GM11168 (cell line): Measurements from ENCODE around the gene ELAPOR1.

Experiments
- in situ Hi-C: fragments of 300-500 bp; cut with MboI; formaldehyde crosslinking; loops from one replicate; pipeline ENCODE4 v1.12.0; 2022; ENCODE audit warnings: low sequenced_read_pairs; ENCODE audit not compliant: unreplicated experiment

Gene ELAPOR1, protein sequence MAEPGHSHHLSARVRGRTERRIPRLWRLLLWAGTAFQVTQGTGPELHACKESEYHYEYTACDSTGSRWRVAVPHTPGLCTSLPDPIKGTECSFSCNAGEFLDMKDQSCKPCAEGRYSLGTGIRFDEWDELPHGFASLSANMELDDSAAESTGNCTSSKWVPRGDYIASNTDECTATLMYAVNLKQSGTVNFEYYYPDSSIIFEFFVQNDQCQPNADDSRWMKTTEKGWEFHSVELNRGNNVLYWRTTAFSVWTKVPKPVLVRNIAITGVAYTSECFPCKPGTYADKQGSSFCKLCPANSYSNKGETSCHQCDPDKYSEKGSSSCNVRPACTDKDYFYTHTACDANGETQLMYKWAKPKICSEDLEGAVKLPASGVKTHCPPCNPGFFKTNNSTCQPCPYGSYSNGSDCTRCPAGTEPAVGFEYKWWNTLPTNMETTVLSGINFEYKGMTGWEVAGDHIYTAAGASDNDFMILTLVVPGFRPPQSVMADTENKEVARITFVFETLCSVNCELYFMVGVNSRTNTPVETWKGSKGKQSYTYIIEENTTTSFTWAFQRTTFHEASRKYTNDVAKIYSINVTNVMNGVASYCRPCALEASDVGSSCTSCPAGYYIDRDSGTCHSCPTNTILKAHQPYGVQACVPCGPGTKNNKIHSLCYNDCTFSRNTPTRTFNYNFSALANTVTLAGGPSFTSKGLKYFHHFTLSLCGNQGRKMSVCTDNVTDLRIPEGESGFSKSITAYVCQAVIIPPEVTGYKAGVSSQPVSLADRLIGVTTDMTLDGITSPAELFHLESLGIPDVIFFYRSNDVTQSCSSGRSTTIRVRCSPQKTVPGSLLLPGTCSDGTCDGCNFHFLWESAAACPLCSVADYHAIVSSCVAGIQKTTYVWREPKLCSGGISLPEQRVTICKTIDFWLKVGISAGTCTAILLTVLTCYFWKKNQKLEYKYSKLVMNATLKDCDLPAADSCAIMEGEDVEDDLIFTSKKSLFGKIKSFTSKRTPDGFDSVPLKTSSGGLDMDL

DNA sequence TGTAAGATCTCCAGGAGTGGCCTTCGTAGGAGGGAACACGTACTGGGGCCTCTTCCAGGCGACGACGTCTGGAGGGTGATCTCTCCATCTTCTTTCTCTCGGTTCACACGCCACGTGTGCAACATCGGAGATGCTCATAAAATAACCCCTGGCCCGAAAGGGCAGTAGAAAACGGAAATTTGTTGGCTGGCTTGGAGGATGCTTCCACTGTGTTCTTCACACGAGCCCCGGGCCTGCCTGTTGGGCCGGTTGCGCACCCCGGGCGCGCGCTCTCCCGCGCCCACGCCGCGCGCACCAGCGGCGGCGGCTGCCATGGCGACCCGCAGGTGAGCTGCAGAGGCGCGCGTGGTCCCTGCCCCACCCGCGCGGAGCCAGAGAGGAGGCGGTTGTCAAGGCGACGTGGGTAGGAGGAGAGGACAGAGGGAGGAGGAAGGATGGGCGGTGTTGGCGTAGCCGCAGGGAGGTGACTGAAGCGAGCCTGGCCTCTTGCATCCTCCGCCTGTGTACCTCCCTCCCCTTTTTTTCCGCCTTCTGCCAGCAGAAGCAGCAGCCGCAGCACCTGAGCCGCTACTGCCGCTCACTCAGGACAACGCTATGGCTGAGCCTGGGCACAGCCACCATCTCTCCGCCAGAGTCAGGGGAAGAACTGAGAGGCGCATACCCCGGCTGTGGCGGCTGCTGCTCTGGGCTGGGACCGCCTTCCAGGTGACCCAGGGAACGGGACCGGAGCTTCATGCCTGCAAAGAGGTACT, at the start of gene ELAPOR1:
Gene ELAPOR1 (plus strand): TSS at position 526 of the 752 bp plus-strand sequence. CDS start 69 bp downstream, at position 595.
- in situ Hi-C loops, result no loop called here

DNA sequence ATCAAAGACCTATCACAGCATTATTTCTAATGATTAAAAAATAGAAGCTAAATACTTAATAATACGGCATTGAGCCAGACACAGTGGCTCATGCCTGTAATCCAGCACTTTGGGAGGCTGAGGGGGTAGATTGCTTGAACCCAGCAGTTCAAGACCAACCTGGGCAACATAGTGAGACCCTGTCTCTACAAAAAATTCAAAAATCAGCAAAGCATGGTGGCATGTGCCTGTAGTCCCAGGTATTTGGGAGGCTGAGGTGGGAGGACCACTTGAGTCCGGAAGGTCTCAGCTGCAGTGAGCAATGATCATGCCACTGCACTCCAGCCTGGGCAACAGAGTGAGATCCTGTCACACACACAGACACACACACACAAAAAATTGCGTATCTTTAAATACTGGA, 48.8 kb upstream of the ELAPOR1 start:
- in situ Hi-C loops, result no loop called here

DNA sequence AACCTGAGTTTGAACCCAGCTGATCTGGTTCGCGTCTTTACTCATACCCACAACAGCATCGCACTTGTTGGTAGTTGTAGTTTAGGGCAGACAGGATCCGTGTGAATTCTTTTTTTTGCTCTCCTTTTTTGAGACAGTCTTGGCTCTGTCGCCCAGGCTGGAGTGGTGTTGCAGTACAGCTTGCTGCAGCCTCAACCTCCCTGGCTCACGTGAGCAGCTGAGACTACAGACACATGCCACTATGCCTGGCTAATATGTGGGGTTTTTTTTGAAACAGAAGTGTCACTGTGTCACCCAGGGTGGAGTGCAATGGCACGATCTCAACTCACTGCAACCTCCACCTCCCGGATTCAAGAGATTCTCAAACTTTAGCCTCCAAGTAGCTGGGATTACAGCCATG, 46.0 kb upstream of the ELAPOR1 start:
- in situ Hi-C loops, result no loop called here

DNA sequence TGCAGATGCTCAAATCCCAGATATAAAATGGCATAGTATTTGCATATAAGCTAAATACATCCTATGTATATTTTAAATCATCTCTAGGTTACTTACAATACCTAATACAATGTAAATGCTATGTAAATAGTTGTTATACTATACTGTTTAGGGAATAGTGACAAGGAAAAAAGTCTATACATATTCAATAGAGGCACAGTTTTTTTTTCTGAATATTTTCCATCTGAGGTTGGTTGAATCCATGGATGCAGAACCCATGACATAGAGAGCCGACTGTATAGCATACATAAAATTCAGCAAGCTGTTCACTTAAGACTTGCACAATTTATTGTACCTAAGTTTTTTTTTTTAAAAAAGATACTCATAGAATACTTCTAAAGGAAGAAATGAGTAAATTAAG, 44.6 kb upstream of the ELAPOR1 start:
- in situ Hi-C loops, result no loop called here

DNA sequence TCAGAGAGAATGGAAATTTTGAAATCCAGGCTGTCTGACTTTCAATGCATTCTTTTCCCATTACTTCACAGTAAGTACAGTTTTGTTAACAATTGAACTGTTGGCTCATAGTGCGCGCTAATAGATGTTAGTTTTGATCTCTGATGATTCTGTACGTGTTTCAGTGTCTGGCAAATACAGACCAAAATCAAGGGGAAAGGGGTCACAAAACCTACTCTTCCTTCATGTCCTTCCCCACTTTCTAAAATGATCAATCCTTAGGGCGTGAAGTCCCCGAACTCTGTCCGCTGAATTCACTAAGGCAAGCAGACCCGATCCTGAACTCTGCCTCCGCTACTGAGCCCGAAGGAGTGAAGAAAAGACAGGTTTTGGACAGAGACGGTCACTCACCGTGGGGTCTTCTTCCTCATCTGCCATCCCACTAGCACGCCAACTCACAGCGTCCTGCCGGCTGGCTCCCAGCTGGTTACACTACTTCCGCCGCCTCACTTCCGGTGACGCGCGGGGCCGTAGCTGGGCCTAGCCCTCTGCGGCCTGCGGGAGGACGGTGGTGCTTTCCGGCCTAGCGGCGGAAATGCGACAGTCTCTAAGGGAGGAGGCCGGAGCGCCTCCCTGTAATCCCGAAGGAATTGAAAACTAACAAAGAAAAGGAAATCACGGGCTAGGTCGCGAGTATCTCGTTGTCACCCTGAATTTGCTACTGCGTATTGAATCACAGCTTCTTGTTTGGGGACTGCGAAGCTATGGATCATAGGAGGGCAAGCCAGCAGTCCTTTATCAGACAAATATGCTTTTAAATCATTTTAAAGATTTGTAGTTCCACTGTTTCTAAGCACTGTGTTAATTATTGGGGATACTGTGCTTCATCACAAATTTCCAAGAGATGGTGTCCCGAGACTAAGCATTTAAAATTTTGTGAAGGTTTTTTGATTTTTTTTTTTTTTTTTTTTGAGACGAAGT, 38.1 kb upstream of the ELAPOR1 start, which contains the start of gene TAF13:
Gene TAF13 (minus strand): TSS at position 473 of the 960 bp plus-strand sequence. CDS start 56 bp downstream, at position 417.
- in situ Hi-C loops, result no loop called here

DNA sequence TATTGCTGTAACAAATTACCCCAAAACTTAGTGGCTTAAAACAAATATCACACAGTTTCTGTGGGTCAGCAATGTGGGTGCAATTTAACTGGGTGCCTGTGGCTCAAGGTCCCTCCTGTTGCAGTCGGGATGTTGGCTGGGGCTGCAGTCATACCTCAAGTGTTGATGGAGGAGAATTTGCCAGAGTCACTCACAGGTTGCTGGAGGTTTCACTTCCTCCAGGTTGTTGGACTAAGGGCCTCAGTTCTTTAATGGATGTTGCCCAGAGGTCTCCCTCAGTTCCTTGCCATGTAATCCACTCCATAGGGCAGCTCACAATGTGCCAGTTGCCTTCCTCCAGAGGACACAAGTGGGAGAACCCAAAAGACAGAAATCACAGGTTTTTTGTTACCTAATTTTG, 35.6 kb upstream of the ELAPOR1 start:
- in situ Hi-C loops, result no loop called here

DNA sequence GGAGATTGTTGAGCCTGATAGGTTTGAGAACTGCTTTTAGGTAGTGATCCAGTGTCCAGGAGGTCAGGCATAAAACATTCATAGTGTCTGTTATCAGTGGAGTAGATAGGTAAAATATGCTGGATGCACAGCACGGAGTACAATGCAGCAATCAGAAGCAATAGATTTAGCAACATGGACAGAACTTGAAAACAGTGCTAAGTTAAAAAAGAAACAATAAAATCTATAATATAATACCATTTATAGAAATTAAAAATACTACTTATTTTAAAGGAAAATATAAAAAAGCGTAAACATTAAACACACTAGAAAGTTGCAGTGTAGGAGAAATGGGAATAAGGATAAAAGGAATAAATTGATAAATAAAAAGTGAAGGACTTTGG, 34.7 kb upstream of the ELAPOR1 start:
- in situ Hi-C loops, result no loop called here

DNA sequence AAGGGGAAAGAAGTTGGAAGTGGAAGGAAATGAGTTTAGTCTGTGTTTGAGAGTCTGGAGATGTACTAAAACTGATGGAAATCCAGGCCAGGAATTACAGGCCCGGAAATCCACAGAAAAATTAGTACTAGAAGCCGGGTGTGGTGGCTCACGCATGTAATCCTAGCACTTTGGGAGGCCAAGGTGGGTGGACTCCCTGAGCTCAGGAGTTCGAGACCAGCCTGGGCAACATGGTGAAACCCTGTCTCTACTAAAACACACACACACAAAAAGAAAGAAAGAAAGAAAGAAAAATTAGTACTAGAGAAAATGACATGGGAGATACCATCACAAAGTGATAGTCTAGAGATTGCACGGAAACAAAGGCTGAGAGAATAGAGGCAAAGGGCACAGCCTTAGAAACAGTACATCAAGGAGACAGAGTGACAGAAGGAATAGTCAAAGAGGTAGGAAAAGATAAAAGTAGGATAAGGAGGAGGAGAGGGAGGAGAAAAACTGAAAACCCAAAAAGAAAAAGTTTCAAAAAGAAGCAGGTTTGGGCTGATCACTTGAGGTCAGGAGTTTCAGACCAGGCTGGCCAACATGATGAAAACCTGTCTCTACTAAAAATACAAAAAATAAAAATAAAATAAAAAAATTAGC, 33.4 kb upstream of the ELAPOR1 start:
- in situ Hi-C loops, result no loop called here

DNA sequence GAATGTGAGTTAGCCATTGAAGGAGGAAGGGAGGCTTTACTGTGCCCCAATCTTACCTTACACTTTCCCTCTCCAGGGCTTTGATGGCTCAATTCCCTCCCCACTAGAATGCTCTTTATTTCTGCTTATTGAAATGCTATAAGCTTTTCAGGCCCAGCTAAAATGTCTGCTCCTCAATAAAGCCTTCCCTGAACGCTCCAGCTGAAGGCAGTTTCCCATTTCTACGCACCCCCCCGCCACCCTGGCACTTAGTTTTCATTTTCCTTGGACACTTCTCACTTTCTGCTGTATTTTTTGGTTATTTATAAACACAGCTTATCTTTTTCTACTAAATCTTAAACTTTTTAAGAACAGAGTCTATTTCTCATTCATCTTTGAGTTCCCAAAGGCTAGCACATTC, 30.4 kb upstream of the ELAPOR1 start:
- in situ Hi-C loops, result no loop called here

DNA sequence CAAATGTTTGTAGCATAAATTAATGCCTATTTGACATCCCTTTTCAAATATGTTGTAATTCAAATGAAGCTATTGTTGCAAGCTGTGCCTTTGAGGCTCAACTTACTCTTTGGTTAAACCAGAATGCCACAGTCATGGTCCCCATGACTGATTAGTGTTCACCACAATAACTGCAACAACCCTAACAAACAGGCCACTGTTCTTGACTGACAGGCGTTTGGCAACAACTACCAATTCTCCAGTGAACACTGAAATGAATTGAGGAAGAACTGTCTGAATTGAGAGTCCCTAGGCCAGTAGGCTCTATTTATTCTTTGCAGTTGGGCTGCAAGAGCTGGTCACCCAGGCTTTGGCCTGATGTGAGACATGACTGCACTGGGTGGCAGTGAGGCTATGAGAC, 30.0 kb upstream of the ELAPOR1 start:
- in situ Hi-C loops, result no loop called here

DNA sequence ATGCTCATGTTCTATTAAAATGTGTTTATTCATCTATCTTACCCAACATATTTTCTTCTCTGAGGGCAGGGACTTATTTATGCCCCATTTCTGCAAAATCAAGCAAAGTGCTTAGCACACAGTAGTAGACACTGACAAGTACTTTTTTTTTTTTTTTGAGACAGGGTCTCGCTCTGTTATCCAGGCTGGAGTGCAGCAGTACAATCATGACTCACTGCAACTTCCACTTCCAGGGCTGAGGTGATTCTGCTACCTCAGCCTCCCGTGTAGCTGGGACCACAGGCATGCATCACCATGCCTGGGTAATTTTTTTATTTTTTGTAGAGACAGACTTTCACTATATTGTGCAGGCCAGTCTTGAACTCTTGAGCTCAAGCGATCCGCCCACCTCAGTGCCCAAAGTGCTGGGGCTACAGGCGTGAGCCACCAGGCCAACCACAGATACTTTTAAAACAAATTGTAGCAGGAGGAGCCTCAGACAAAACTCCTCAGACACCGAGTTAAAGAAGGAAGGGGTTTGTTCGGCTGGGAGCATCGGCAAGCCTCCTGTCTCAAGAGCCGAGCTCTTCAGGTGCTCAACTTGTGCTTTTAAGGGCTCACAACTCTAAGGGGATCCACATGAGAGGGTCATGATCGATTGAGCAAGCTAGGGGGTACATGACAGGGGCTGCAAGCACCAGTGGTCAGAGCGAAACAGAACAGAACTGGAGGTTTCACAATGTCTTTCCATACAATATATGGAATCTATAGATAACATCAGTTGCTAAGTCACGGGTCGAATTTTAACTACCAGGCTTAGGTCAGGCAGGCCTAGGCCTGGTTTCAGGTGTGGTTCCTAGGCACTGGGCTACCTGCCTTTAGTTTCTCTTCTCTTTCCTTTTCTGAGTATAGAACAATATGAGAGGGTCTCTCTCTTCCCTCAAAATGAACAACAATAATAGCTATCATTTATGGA, 29.1 kb upstream of the ELAPOR1 start:
- in situ Hi-C loops, result no loop called here

DNA sequence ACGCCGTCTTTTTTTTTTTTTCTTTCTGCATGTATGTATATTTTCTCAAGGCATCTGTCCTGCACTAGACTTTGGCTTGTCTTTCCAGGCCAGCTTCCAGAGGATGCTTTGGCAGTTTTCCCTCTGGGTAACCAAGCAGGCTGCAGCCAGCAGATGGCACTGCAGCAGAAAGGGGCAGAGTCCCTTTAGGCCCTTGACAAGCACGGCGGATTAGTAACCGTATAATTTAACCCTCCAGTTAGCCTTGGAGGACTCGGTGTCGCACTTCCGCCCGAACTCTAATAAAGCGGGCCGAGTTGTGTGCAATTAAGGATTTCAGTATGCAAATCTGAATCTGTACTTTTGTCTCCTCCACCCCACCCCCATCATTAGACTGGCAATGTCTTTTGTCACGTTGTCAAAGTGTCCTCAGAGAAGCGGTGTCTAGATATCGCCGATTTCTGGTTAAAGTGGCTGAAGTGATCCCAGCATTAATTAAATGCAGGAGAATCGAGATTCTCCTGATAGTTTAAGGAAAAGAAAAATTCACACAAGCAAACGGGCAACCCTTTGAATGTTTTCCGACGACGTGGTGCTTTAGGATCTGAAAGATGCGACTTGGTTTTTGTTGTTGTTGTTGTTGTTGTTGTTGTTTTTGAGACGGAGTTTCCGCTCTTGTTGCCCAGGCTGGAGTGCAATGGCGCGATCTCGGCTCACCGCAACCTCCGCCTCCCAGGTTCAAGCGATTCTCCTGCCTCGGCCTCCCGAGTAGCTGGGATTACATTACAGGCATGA, 24.5 kb upstream of the ELAPOR1 start:
- in situ Hi-C loops, result no loop called here

DNA sequence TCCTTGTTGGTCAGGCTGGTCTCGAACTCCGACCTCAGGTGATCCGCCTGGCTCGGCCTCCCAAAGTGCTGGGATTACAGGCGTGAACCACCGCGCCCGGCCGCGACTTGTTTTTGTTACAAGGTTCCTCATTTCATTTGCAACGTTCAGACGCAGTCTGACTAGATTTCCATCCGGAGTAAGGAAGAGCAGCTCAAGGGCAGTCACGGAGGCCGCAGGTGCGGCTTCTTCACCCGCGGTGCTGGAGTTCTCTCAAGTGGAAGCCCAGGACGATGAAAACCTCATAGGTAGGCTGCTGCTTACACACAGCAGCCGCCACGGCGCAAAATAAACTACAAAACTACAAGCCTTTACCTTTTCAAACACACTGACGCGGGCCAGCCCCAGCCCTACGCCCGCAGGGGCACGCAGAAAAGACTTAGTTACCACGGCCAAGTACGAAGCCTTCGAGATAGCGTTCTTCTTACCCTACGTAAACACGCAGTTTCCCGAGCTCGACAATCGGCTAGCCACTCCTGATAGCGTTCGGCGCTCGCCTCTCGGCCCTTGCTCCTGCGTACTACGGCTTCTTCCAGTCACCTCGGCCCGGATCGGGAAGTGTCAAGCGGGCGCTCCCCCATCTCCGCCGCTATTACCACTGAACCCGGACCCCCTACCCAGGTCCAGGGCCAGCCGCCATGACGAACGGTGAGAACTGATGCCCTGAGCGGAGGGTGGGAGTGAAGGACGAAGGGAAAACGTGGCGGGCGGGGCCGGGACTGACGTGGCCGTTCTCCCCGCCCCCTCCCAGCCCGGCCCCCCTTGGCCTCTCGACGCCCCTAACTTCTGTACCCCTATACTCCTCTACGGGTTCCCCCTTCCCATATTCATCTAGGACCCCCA, 23.5 kb upstream of the ELAPOR1 start, which contains the start of gene TMEM167B:
Gene TMEM167B (plus strand): TSS at position 569 of the 882 bp plus-strand sequence. CDS start 109 bp downstream, at position 678.
- in situ Hi-C loops, result no loop called here

DNA sequence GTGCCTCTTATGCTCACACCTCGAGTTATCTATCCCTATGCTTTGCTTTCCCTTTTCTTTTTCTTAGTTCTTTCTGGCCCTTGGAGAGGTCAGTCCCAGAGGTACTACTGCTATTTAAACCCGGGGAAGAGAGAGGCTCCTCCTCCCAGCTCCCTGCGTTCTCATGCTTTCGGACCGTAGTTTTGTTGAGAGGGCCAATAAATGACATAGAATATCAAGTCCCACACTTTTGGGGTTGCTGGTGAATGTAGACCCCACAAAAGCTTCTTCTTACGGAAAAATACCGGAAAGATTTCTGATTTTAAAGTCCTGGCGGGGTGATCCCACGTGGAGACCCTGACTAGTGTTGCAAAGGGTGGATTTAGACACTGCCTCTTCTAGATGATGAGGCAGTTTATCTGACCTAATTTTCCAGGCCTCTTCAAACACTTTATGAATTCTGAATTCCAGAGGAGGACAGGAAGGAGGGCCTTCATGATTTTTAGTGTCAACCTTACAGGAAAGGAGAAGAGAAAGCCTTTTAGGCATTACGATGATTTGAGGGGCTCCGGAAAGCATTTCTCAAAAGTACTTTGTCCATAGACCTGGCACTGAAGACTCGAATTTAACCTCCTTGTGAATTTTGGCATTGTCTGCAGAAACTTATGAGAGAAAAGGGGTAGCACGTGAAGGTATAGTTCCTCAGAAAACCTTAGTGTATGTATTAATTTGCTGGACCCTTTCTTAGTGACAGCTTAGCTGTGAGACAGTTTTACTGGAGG, 22.7 kb upstream of the ELAPOR1 start:
- in situ Hi-C loops, result no loop called here

DNA sequence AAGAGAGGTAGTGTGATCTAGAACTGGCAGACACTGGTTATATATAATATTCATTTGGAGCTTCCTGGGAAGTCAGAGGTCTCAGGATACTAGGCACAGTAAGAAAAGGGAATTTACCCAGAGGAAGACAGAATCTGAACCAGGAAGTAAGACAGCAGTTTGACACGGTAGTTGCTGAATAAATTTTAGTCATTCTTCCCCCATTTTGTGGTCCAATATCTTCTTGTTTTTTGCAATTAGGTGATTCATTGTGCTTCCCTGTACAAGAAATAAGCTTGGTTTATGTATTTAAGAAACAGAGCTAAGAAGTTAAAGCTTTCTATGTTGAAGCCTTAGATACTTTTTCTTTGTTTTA, 22.1 kb upstream of the ELAPOR1 start:
- in situ Hi-C loops, result no loop called here
